Muscle layer of colon (tissue), 2 donors: Measurements from ENCODE around the gene PRDM15.

ENCODE experiments used
- H3K27ac ChIP-seq: one replicate; pipeline ENCODE4 v1.7.0; 2013; ENCODE audit warnings: low read depth, mild to moderate bottlenecking, low read length, moderate library complexity
- H3K27me3 ChIP-seq, 2 donors: one replicate each; pipeline ENCODE4 v1.7.0; 2013; ENCODE audit warnings: low read length in 2 of 2, mild to moderate bottlenecking in 2 of 2; ENCODE audit not compliant: insufficient read depth in 2 of 2, control insufficient read depth in 1 of 2
- H3K36me3 ChIP-seq: one replicate; pipeline ENCODE4 v1.7.0; 2013; ENCODE audit warnings: mild to moderate bottlenecking, low read length; ENCODE audit not compliant: insufficient read depth
- H3K4me1 ChIP-seq: one replicate; pipeline ENCODE4 v1.7.0; 2013; ENCODE audit warnings: mild to moderate bottlenecking, low read length; ENCODE audit not compliant: insufficient read depth
- H3K4me3 ChIP-seq, 2 donors: one replicate each; pipeline ENCODE4 v1.7.0; 2013; ENCODE audit warnings: low read length in 2 of 2, low read depth in 1 of 2, mild to moderate bottlenecking in 1 of 2, moderate library complexity in 1 of 2
- H3K9ac ChIP-seq: one replicate; pipeline ENCODE4 v1.7.0; 2013; ENCODE audit warnings: low read length
- H3K9me3 ChIP-seq: one replicate; pipeline ENCODE4 v1.7.0; 2013; ENCODE audit warnings: mild to moderate bottlenecking, low read length
- donor health status: abdominal sarcoma.
- donor health status: Adenocarcinoma of cecum.

Gene PRDM15

GRCh38 chr21:41869771-41870170, 9.4 kb downstream of the PRDM15 start:
- Histone ChIP-seq H3K27ac (no peak overlapping the region), H3K27me3 (no peaks in the 10 kb centered on the region), H3K9me3 (no peaks in the 10 kb centered on the region), H3K4me3 (no peak overlapping the region), H3K9ac (no peak overlapping the region), H3K36me3 (no peaks in the 10 kb centered on the region), H3K4me1 (no peaks in the 10 kb centered on the region)

GRCh38 chr21:41868062-41868710, 11.0 kb downstream of the PRDM15 start:
- Histone ChIP-seq H3K27me3 (no peaks in the 10 kb centered on the region), H3K36me3 (no peaks in the 10 kb centered on the region), H3K4me1 (no peaks in the 10 kb centered on the region), H3K9me3 (no peaks in the 10 kb centered on the region), H3K9ac (no peak overlapping the region), H3K27ac (no peak overlapping the region), H3K4me3 (no peak overlapping the region)

GRCh38 chr21:41867313-41867712, 11.8 kb downstream of the PRDM15 start:
- no peaks in the 10 kb centered on the region for H3K27me3 ChIP-seq
- H3K4me3 ChIP-seq = no peak overlapping the region
- no peaks in the 10 kb centered on the region for H3K9me3 ChIP-seq
- no peaks in the 10 kb centered on the region for H3K36me3 ChIP-seq
- no peak overlapping the region for H3K27ac ChIP-seq
- no peaks in the 10 kb centered on the region for H3K4me1 ChIP-seq
- no peak overlapping the region for H3K9ac ChIP-seq

- Histone ChIP-seq H3K27me3 (no peaks in the 10 kb centered on the region), H3K4me1 (no peaks in the 10 kb centered on the region), H3K36me3 (no peaks in the 10 kb centered on the region), H3K4me3 (no peak overlapping the region), H3K9ac (no peak overlapping the region), H3K9me3 (no peaks in the 10 kb centered on the region), H3K27ac (no peak overlapping the region)
These were observed 12.8 kb downstream of the PRDM15 start for GRCh38 chr21:41866274-41866809.

GRCh38 chr21:41865002-41865777, 14.0 kb downstream of the PRDM15 start:
- Histone ChIP-seq H3K9me3 (no peaks in the 10 kb centered on the region), H3K27ac (no peak overlapping the region), H3K27me3 (no peaks in the 10 kb centered on the region), H3K4me1 (no peaks in the 10 kb centered on the region), H3K9ac (no peak overlapping the region), H3K4me3 (no peak overlapping the region), H3K36me3 (no peaks in the 10 kb centered on the region)

GRCh38 chr21:41864311-41865001, 14.7 kb downstream of the PRDM15 start:
- Histone ChIP-seq H3K4me3 (no peak overlapping the region), H3K27ac (no peak overlapping the region), H3K36me3 (no peaks in the 10 kb centered on the region), H3K27me3 (no peaks in the 10 kb centered on the region), H3K9me3 (no peaks in the 10 kb centered on the region), H3K9ac (no peak overlapping the region), H3K4me1 (no peaks in the 10 kb centered on the region)

GRCh38 chr21:41863439-41863740, 15.8 kb downstream of the PRDM15 start:
- no peaks in the 10 kb centered on the region for H3K9me3 ChIP-seq
- no peaks in the 10 kb centered on the region for H3K4me1 ChIP-seq
- H3K27me3 ChIP-seq = no peaks in the 10 kb centered on the region
- peaks cover 7% of the 10 kb centered on the region for H3K36me3 ChIP-seq
- H3K4me3 ChIP-seq = no peak overlapping the region
- H3K27ac ChIP-seq = no peak overlapping the region
- H3K9ac ChIP-seq = no peak overlapping the region

- Histone ChIP-seq H3K36me3 (peaks cover 13% of the 10 kb centered on the region), H3K9ac (no peak overlapping the region), H3K27ac (no peak overlapping the region), H3K9me3 (no peaks in the 10 kb centered on the region), H3K27me3 (no peaks in the 10 kb centered on the region), H3K4me3 (no peak overlapping the region), H3K4me1 (no peaks in the 10 kb centered on the region)
These were observed 17.2 kb downstream of the PRDM15 start for GRCh38 chr21:41861987-41862386.

- Histone ChIP-seq H3K9me3 (no peaks in the 10 kb centered on the region), H3K9ac (no peak overlapping the region), H3K36me3 (peaks cover 13% of the 10 kb centered on the region), H3K27me3 (no peaks in the 10 kb centered on the region), H3K27ac (no peak overlapping the region), H3K4me3 (no peak overlapping the region), H3K4me1 (no peaks in the 10 kb centered on the region)
These were observed 17.9 kb downstream of the PRDM15 start for GRCh38 chr21:41861255-41861654.

- peaks cover 13% of the 10 kb centered on the region for H3K36me3 ChIP-seq
- no peak overlapping the region for H3K9ac ChIP-seq
- no peaks in the 10 kb centered on the region for H3K4me1 ChIP-seq
- no peaks in the 10 kb centered on the region for H3K27me3 ChIP-seq
- no peak overlapping the region for H3K4me3 ChIP-seq
- H3K27ac ChIP-seq = no peak overlapping the region
- no peaks in the 10 kb centered on the region for H3K9me3 ChIP-seq
These were observed 19.7 kb downstream of the PRDM15 start for GRCh38 chr21:41859297-41859980.
